ENCODE results near the gene SLC25A21. TPM values are rescaled to one million over a fixed set of nuclear protein-coding genes. Genes with fewer than 3 reads are reported as not detected.

The SLC25A21 gene
- total RNA-seq, 2 experiments from 2014 or later = not detected

GRCh38 chr14:36747411-36748184, 424.8 kb downstream of the SLC25A21 start:
- intact Hi-C loops (cut with micrococcal nuclease) = no loop called here
- peaks cover 2% of the 10 kb centered on the region for H3K27me3 Mint-ChIP-seq
- H3K27ac Mint-ChIP-seq = no peak overlapping the region
- H3K4me3 Mint-ChIP-seq = no peak overlapping the region
- no peak for TF ChIP-seq CTCF (IDR thresholded peaks at IDR 0.05)
- no peaks in the 10 kb centered on the region for H3K36me3 Mint-ChIP-seq (ENCODE audit: low read depth)
- no peak for ATAC-seq
- ChIA-PET POLR2A (no interaction called here), CTCF (interaction anchor here (0.6 to 2.0 kb wide), 6 partner anchors 9 to 1302 kb away, joined by 3 to 9 read pairs (median 4); no protein-coding TSS in a partner anchor)
- no peak for DNase-seq
- no peaks in the 10 kb centered on the region for H3K4me1 Mint-ChIP-seq (ENCODE audit: low read depth)
- H3K9me3 Mint-ChIP-seq = peaks cover 12% of the 10 kb centered on the region

GRCh38 chr14:36746872-36747271, 425.5 kb downstream of the SLC25A21 start:
- no peak overlapping the region for H3K4me3 Mint-ChIP-seq
- DNase-seq (no peak), ATAC-seq (no peak)
- H3K27me3 Mint-ChIP-seq = peaks cover 3% of the 10 kb centered on the region
- CTCF ChIA-PET = interaction anchor here (2.0 kb wide), 1 partner anchor 9 kb away, joined by 9 read pairs; no protein-coding TSS in a partner anchor
- no peak for TF ChIP-seq CTCF (IDR thresholded peaks at IDR 0.05)
- no peak overlapping the region for H3K27ac Mint-ChIP-seq
- POLR2A ChIA-PET = no interaction called here
- intact Hi-C loops (cut with micrococcal nuclease) = no loop called here
- H3K36me3 Mint-ChIP-seq (ENCODE audit: low read depth) = no peaks in the 10 kb centered on the region
- H3K4me1 Mint-ChIP-seq (ENCODE audit: low read depth) = no peaks in the 10 kb centered on the region
- H3K9me3 Mint-ChIP-seq = peaks cover 10% of the 10 kb centered on the region

GRCh38 chr14:36741858-36742257, 430.5 kb downstream of the SLC25A21 start:
- Mint-ChIP-seq H3K4me1 (ENCODE audit: low read depth) (no peaks in the 10 kb centered on the region), H3K4me3 (no peak overlapping the region), H3K27me3 (peaks cover 2% of the 10 kb centered on the region), H3K9me3 (peaks cover 9% of the 10 kb centered on the region), H3K27ac (no peak overlapping the region), H3K36me3 (ENCODE audit: low read depth) (no peaks in the 10 kb centered on the region)
- POLR2A ChIA-PET = no interaction called here
- DNase-seq = no peak
- no peak for ATAC-seq
- TF ChIP-seq CTCF (IDR thresholded peaks at IDR 0.05) = no peak
- intact Hi-C loops (cut with micrococcal nuclease) = no loop called here
- CTCF ChIA-PET = interaction anchor here (0.7 kb wide), 1 partner anchor 13 kb away, joined by 3 read pairs; no protein-coding TSS in a partner anchor

GRCh38 chr14:36738269-36738668, 434.1 kb downstream of the SLC25A21 start:
- no peak overlapping the region for H3K27ac Mint-ChIP-seq
- no peaks in the 10 kb centered on the region for H3K4me1 Mint-ChIP-seq (ENCODE audit: low read depth)
- H3K4me3 Mint-ChIP-seq = no peak overlapping the region
- no peak for TF ChIP-seq CTCF (IDR thresholded peaks at IDR 0.05)
- H3K36me3 Mint-ChIP-seq (ENCODE audit: low read depth) = no peaks in the 10 kb centered on the region
- DNase-seq = no peak
- H3K27me3 Mint-ChIP-seq = peaks cover 2% of the 10 kb centered on the region
- intact Hi-C loops (cut with micrococcal nuclease) = no loop called here
- no peak for ATAC-seq
- ChIA-PET CTCF (interaction anchor here (1.9 kb wide), 1 partner anchor 10 kb away, joined by 9 read pairs; no protein-coding TSS in a partner anchor), POLR2A (no interaction called here)
- peaks cover 2% of the 10 kb centered on the region for H3K9me3 Mint-ChIP-seq

GRCh38 chr14:36726128-36726527, 446.3 kb downstream of the SLC25A21 start:
- ATAC-seq (no peak), DNase-seq (no peak)
- Mint-ChIP-seq H3K36me3 (ENCODE audit: low read depth) (no peaks in the 10 kb centered on the region), H3K4me1 (ENCODE audit: low read depth) (no peaks in the 10 kb centered on the region), H3K27me3 (no peaks in the 10 kb centered on the region), H3K4me3 (no peak overlapping the region), H3K9me3 (peaks cover 2% of the 10 kb centered on the region), H3K27ac (no peak overlapping the region)
- POLR2A ChIA-PET = no interaction called here
- intact Hi-C loops (cut with micrococcal nuclease) = no loop called here
- CTCF ChIA-PET = interaction anchor here (1.3 kb wide), 1 partner anchor 70 kb away, joined by 3 read pairs; no protein-coding TSS in a partner anchor
- no peak for TF ChIP-seq CTCF (IDR thresholded peaks at IDR 0.05)

Data from activated CD8-positive, alpha-beta T cell treated with anti-CD3 and anti-CD28 coated beads for 36 hours (primary cell).